Measurements from ENCODE around the gene DQX1. TPM values are rescaled to one million over a fixed set of nuclear protein-coding genes. Genes with fewer than 3 reads are reported as not detected.

DQX1 gene
- total and polyA plus RNA-seq, 4 donors: 0.05 to 1.0 (median 0.08) TPM; not detected in 1

- Histone ChIP-seq H3K4me1 (ENCODE audit: control insufficient read depth in 4 of 4, insufficient read depth in 4 of 4, low read length in 3 of 4) (peaks cover 24 to 87% (median 72%) of the 10 kb centered on the region in 4 donors), H3K36me3 (ENCODE audit: control insufficient read depth in 4 of 4, insufficient read depth in 3 of 4, low read depth in 1 of 4, low read length in 3 of 4) (peaks cover 0 to 6% (median 4%) of the 10 kb centered on the region in 4 donors), H3K4me3 (ENCODE audit: low read depth in 1 of 3, low read length in 3 of 3) (peak overlapping the region in 2 of 3 donors; percentile 76 to 97), H3K27ac (ENCODE audit: low read depth in 1 of 2, low read length in 2 of 2) (peak overlapping the region in 1 of 2 donors; percentile 93), H3K9me3 (ENCODE audit: control insufficient read depth in 4 of 4, low read length in 3 of 4) (no peaks in the 10 kb centered on the region), H3K27me3 (ENCODE audit: control insufficient read depth in 4 of 4, insufficient read depth in 4 of 4, low read length in 3 of 4) (no peaks in the 10 kb centered on the region), H3K9ac (ENCODE audit: low read depth in 1 of 2, low read length in 2 of 2) (no peak overlapping the region)
- 48% methylated on average over 18 of the region's 18 CpGs for WGBS
- no peak for DNase-seq (ENCODE audit: low spot score)
- TF ChIP-seq JUND (IDR thresholded peaks at IDR 0.05) (no peak), REST (IDR thresholded peaks at IDR 0.05) (peak; percentile 93), YY1 (IDR thresholded peaks at IDR 0.05) (no peak), FOXA2 (IDR thresholded peaks at IDR 0.05) (no peak)
Measured at GRCh38 chr2:74501335-74502071, 24.5 kb downstream of the DQX1 start.

GRCh38 chr2:74500578-74500946 is 25.5 kb downstream of the DQX1 start:
- H3K9me3 ChIP-seq (ENCODE audit: control insufficient read depth in 4 of 4, low read length in 3 of 4): no peaks in the 10 kb centered on the region
- no peak overlapping the region for H3K9ac ChIP-seq (ENCODE audit: low read depth in 1 of 2, low read length in 2 of 2)
- no peak overlapping the region for H3K4me3 ChIP-seq (ENCODE audit: low read depth in 1 of 3, low read length in 3 of 3)
- H3K27me3 ChIP-seq (ENCODE audit: control insufficient read depth in 4 of 4, insufficient read depth in 4 of 4, low read length in 3 of 4): no peaks in the 10 kb centered on the region
- H3K27ac ChIP-seq (ENCODE audit: low read depth in 1 of 2, low read length in 2 of 2): no peak overlapping the region
- peaks cover 0 to 5% (median under 1%) of the 10 kb centered on the region in 4 donors for H3K36me3 ChIP-seq (ENCODE audit: control insufficient read depth in 4 of 4, insufficient read depth in 3 of 4, low read depth in 1 of 4, low read length in 3 of 4)
- no peak for DNase-seq (ENCODE audit: low spot score)
- TF ChIP-seq ZBTB33 (IDR thresholded peaks at IDR 0.05) (no peak), HNF4A (conservative IDR thresholded peaks at IDR 0.05) (no peak), NR2F2 (IDR thresholded peaks at IDR 0.05) (no peak), RXRA (IDR thresholded peaks at IDR 0.05) (no peak), RAD21 (IDR thresholded peaks at IDR 0.05) (no peak), TAF1 (conservative IDR thresholded peaks at IDR 0.05) (no peak)
- peaks cover 22 to 84% (median 69%) of the 10 kb centered on the region in 4 donors for H3K4me1 ChIP-seq (ENCODE audit: control insufficient read depth in 4 of 4, insufficient read depth in 4 of 4, low read length in 3 of 4)

- Histone ChIP-seq H3K4me1 (ENCODE audit: control insufficient read depth in 4 of 4, insufficient read depth in 4 of 4, low read length in 3 of 4) (peaks cover 22 to 83% (median 66%) of the 10 kb centered on the region in 4 donors), H3K27ac (ENCODE audit: low read depth in 1 of 2, low read length in 2 of 2) (no peak overlapping the region)
- DNase-seq (ENCODE audit: low spot score): no peak
- TF ChIP-seq REST (IDR thresholded peaks at IDR 0.05) (no peak), RAD21 (IDR thresholded peaks at IDR 0.05) (no peak), MAX (IDR thresholded peaks at IDR 0.05) (no peak), FOXA2 (IDR thresholded peaks at IDR 0.05) (no peak), SP1 (IDR thresholded peaks at IDR 0.05) (no peak), JUND (IDR thresholded peaks at IDR 0.05) (no peak), CTCF (IDR thresholded peaks at IDR 0.05; ENCODE audit: low read depth, low read length, missing input control) (no peak), NR2F2 (IDR thresholded peaks at IDR 0.05) (no peak), TAF1 (conservative IDR thresholded peaks at IDR 0.05) (no peak), HNF4G (IDR thresholded peaks at IDR 0.05) (no peak)
Measured at GRCh38 chr2:74499940-74500577, 26.0 kb downstream of the DQX1 start.

More at GRCh38 chr2:74499940-74500577, 26.0 kb downstream of the DQX1 start:
- Histone ChIP-seq H3K9ac (ENCODE audit: low read depth in 1 of 2, low read length in 2 of 2) (no peak overlapping the region), H3K27me3 (ENCODE audit: control insufficient read depth in 4 of 4, insufficient read depth in 4 of 4, low read length in 3 of 4) (no peaks in the 10 kb centered on the region), H3K4me3 (ENCODE audit: low read depth in 1 of 3, low read length in 3 of 3) (peak overlapping the region in 1 of 3 donors; percentile 50), H3K9me3 (ENCODE audit: control insufficient read depth in 4 of 4, low read length in 3 of 4) (no peaks in the 10 kb centered on the region), H3K36me3 (ENCODE audit: control insufficient read depth in 4 of 4, insufficient read depth in 3 of 4, low read depth in 1 of 4, low read length in 3 of 4) (peaks cover 0 to 2% (median 0%) of the 10 kb centered on the region in 4 donors)
- 64% methylated on average over 15 of the region's 15 CpGs for WGBS

Data from liver (tissue), 9 donors.